H1 (cell line): ENCODE data around the gene BRI3BP. TPM values are rescaled to one million over a fixed set of nuclear protein-coding genes. Genes with fewer than 3 reads are reported as not detected.

Experiments used
- CTCF ChIA-PET: fragments of 300-600 bp; sonication (Branson Sonifier 250); formaldehyde crosslinking; loops from one replicate; lab custom pipeline; 2021; ENCODE audit not compliant: partially characterized antibody; lab: Charles Lee
- POLR2A ChIA-PET: fragments of 300-600 bp; sonication (Branson Sonifier 250); formaldehyde crosslinking; loops from one replicate; lab custom pipeline; 2021; ENCODE audit warnings: inconsistent platforms; ENCODE audit not compliant: partially characterized antibody; lab: Charles Lee
- DNase-seq, 2 experiments: peaks; one replicate each; pipeline versions ENCODE4 v3.0.0 to v3.0.0-alpha.2; 2010 to 2022; ENCODE audit warnings: low spot score in 2 of 2, low read depth in 1 of 2, mixed read lengths in 1 of 2
- FAIRE-seq: peaks from 2 replicates; lab custom pipeline; 2011; peaks lifted over from hg19 to GRCh38; lab: Jason Lieb, UNC
- H2AFZ ChIP-seq: 2 replicates; pipeline ENCODE4 v1.8.1; 2012; ENCODE audit warnings: low read length, inconsistent platforms
- H2AK5ac ChIP-seq: 2 replicates; pipeline ENCODE4 v1.6.1; 2013; ENCODE audit warnings: low read depth, low read length
- H2BK120ac ChIP-seq: replicated peaks from 2 replicates; pipeline ENCODE3; 2013; ENCODE audit warnings: low read depth, low read length, inconsistent platforms
- H2BK12ac ChIP-seq: 2 replicates; pipeline ENCODE4 v1.6.1; 2013; ENCODE audit warnings: low read depth, low read length
- H2BK15ac ChIP-seq: 2 replicates; pipeline ENCODE4 v1.6.1; 2013; ENCODE audit warnings: low read length
- H2BK20ac ChIP-seq: 2 replicates; pipeline ENCODE4 v1.6.1; 2013; ENCODE audit warnings: low read length
- H2BK5ac ChIP-seq: 2 replicates; pipeline ENCODE4 v1.6.1; 2013; ENCODE audit warnings: low read depth, low read length
- H3K14ac ChIP-seq: 2 replicates; pipeline ENCODE4 v1.6.1; 2013; ENCODE audit warnings: inconsistent platforms; ENCODE audit not compliant: insufficient read length
- H3K18ac ChIP-seq: 2 replicates; pipeline ENCODE4 v1.6.1; 2013; ENCODE audit warnings: low read length; ENCODE audit errors: extremely low read depth
- H3K23ac ChIP-seq: 2 replicates; pipeline ENCODE4 v1.6.1; 2013; ENCODE audit warnings: inconsistent platforms; ENCODE audit not compliant: insufficient read length
- H3K23me2 ChIP-seq: 2 replicates; pipeline ENCODE4 v1.6.1; 2013; ENCODE audit warnings: low read depth, low read length
- H3K27ac ChIP-seq: 2 replicates; pipeline ENCODE4 v1.6.1; 2011; ENCODE audit warnings: low read depth, low read length, inconsistent platforms
- H3K27me3 ChIP-seq, 4 experiments: replicated peaks in 1 of 4; 1 replicate in 1 of 4; 2 replicates in 3 of 4; pipeline versions ENCODE4 v1.6.1 to v1.8.1; 2011 to 2013; ENCODE audit warnings: low read length in 3 of 4, mild to moderate bottlenecking in 3 of 4, inconsistent platforms in 2 of 4, mixed read lengths in 2 of 4, moderate library complexity in 1 of 4; ENCODE audit not compliant: control insufficient read depth in 3 of 4, insufficient read depth in 3 of 4; ENCODE audit errors: extremely low read depth in 1 of 4
- H3K36me3 ChIP-seq, 4 experiments: 2 replicates each; pipeline versions ENCODE4 v1.6.1 to v1.8.1; 2011 to 2013; ENCODE audit warnings: mild to moderate bottlenecking in 4 of 4, low read length in 3 of 4, moderate library complexity in 2 of 4, control low read depth in 1 of 4, inconsistent platforms in 1 of 4; ENCODE audit not compliant: insufficient read depth in 4 of 4, control insufficient read depth in 2 of 4
- H3K4ac ChIP-seq: replicated peaks from 2 replicates; pipeline ENCODE3; 2013; ENCODE audit warnings: low read length, low read depth, mixed read lengths, inconsistent platforms; ENCODE audit not compliant: insufficient read length
- H3K4me1 ChIP-seq, 4 experiments: replicated peaks in 1 of 4; 1 replicate in 1 of 4; 2 replicates in 3 of 4; pipeline versions ENCODE4 v1.6.1 to v1.8.1; 2011 to 2013; ENCODE audit warnings: low read length in 3 of 4, inconsistent platforms in 2 of 4, mixed read lengths in 1 of 4; ENCODE audit not compliant: insufficient read depth in 4 of 4, control insufficient read depth in 3 of 4
- H3K4me2 ChIP-seq, 2 experiments: 2 replicates each; pipeline versions ENCODE4 v1.6.1 to v1.8.1; 2011 to 2013; ENCODE audit warnings: low read depth in 2 of 2, low read length in 2 of 2, control low read depth in 1 of 2, inconsistent platforms in 1 of 2, mild to moderate bottlenecking in 1 of 2; ENCODE audit not compliant: insufficient read depth in 1 of 2
- H3K4me3 ChIP-seq, 4 experiments: fragments of 200-600, 300-600 bp in 1 of 4; sonication (generic), shearing (Covaris generic), sonication (Bioruptor Twin) in 1 of 4; 2 replicates each; pipeline versions ENCODE4 v1.5.1 to v1.8.1; 2011 to 2016; ENCODE audit warnings: low read length in 4 of 4, low read depth in 3 of 4, control low read depth in 2 of 4, inconsistent platforms in 2 of 4, mild to moderate bottlenecking in 2 of 4, mixed read lengths in 1 of 4, moderate library complexity in 1 of 4; ENCODE audit not compliant: insufficient read depth in 2 of 4; ENCODE audit errors: extremely low read depth in 1 of 4
- H3K56ac ChIP-seq: replicated peaks from 2 replicates; pipeline ENCODE3; 2013; ENCODE audit warnings: low read depth, mild to moderate bottlenecking, mixed read lengths, low read length, inconsistent platforms; ENCODE audit not compliant: insufficient read length
- H3K79me1 ChIP-seq: 2 replicates; pipeline ENCODE4 v1.6.1; 2013; ENCODE audit warnings: low read depth, low read length, control low read depth
- H3K79me2 ChIP-seq, 2 experiments: 2 replicates each; pipeline versions ENCODE4 v1.6.1 to v1.8.1; 2012 to 2013; ENCODE audit warnings: low read length in 2 of 2, mild to moderate bottlenecking in 2 of 2, inconsistent platforms in 1 of 2; ENCODE audit not compliant: insufficient read depth in 2 of 2, control insufficient read depth in 1 of 2
- H3K9ac ChIP-seq, 4 experiments: replicated peaks in 1 of 4; 1 replicate in 1 of 4; 2 replicates in 3 of 4; pipeline versions ENCODE4 v1.6.1 to v1.8.1; 2011 to 2013; ENCODE audit warnings: low read depth in 3 of 4, low read length in 3 of 4, control low read depth in 2 of 4, mild to moderate bottlenecking in 2 of 4, moderate library complexity in 2 of 4, inconsistent platforms in 1 of 4; ENCODE audit errors: extremely low read depth in 1 of 4
- H3K9me3 ChIP-seq, 2 experiments: 2 replicates each; pipeline versions ENCODE4 v1.6.1 to v1.8.1; 2012 to 2013; ENCODE audit warnings: mild to moderate bottlenecking in 2 of 2, moderate library complexity in 2 of 2, control low read depth in 1 of 2, inconsistent platforms in 1 of 2, low read depth in 1 of 2, low read length in 1 of 2, mixed read lengths in 1 of 2; ENCODE audit not compliant: insufficient read depth in 2 of 2
- H4K20me1 ChIP-seq, 2 experiments: replicated peaks in 1 of 2; 2 replicates each; pipeline versions ENCODE3 to v1.8.1; 2011 to 2013; ENCODE audit warnings: inconsistent platforms in 2 of 2, low read length in 2 of 2, mild to moderate bottlenecking in 1 of 2; ENCODE audit not compliant: insufficient read depth in 2 of 2, control insufficient read depth in 1 of 2
- H4K5ac ChIP-seq: 2 replicates; pipeline ENCODE4 v1.6.1; 2013; ENCODE audit warnings: low read length, low read depth, mixed read lengths, inconsistent platforms; ENCODE audit not compliant: insufficient read length
- H4K8ac ChIP-seq: 2 replicates; pipeline ENCODE4 v1.8.0; 2013; ENCODE audit warnings: mild to moderate bottlenecking, moderate library complexity, low read length, inconsistent platforms; ENCODE audit not compliant: insufficient read depth; ENCODE audit errors: extremely low read depth
- H4K91ac ChIP-seq: replicated peaks from 2 replicates; pipeline ENCODE3; 2013; ENCODE audit warnings: low read length, mixed read lengths, inconsistent platforms; ENCODE audit not compliant: insufficient read length
- CEBPB ChIP-seq: IDR thresholded peaks from 2 replicates; pipeline ENCODE4 v1.6.1; 2012; ENCODE audit warnings: low read depth, low read length
- CHD2 ChIP-seq: IDR thresholded peaks from 2 replicates; pipeline ENCODE4 v1.6.1; 2012; ENCODE audit warnings: low read length, improper control_type of control experiment
- FOSL1 ChIP-seq: IDR thresholded peaks from 2 replicates; pipeline ENCODE4 v1.6.1; 2011; ENCODE audit warnings: mild to moderate bottlenecking, low read depth, low read length, moderate library complexity; ENCODE audit not compliant: insufficient read depth
- KDM5A ChIP-seq: fragments of 200-600 bp; IDR thresholded peaks from 2 replicates; pipeline ENCODE4 v1.7.1; 2012; ENCODE audit warnings: mild to moderate bottlenecking, low read length, inconsistent platforms, mixed read lengths
- RNF2 ChIP-seq: fragments of 200-900, 300-1000 bp; sonication (generic); IDR thresholded peaks from 2 replicates; pipeline ENCODE4 v1.7.1; 2016; ENCODE audit warnings: borderline replicate concordance, low read depth, mild to moderate bottlenecking, antibody characterized with exemption, low read length; ENCODE audit not compliant: poor library complexity, severe bottlenecking; ENCODE audit errors: missing control alignments
- RXRA ChIP-seq: IDR thresholded peaks from 2 replicates; pipeline ENCODE4 v1.6.1; 2011; ENCODE audit warnings: low read depth, mild to moderate bottlenecking, low read length, moderate library complexity; ENCODE audit not compliant: insufficient read depth
- WGBS, 2 experiments: shearing (Covaris generic) in 1 of 2; methylation state at CpG; one replicate each; pipeline versions ENCODE4 v1.1.6 to v1.1.7; 2013 to 2015; ENCODE audit warnings: low lambda C conversion rate in 2 of 2, mixed read lengths in 2 of 2, inconsistent platforms in 1 of 2, low coverage in 1 of 2, missing lambda C conversion rate in 1 of 2; ENCODE audit not compliant: insufficient replicate concordance in 2 of 2, insufficient coverage in 1 of 2, insufficient read length in 1 of 2; ENCODE audit errors: extremely low coverage in 1 of 2, missing lambda C conversion rate in 1 of 2; 5-methylcytosine and 5-hydroxymethylcytosine counted together
- polyA plus RNA-seq, 7 experiments: library from polyadenylated mRNA; depleted of rRNA in 3 of 7; stranded (reverse) in 5 of 7; unstranded in 2 of 7; fragments of >200 nt in 5 of 7; fragments of 200-250 nt in 2 of 7; gene quantifications; 1 replicate in 5 of 7; 2 replicates in 1 of 7; 4 replicates in 1 of 7; pipeline versions ENCODE4 v1.2.1 to v1.2.3, GENCODE V29; 2011 to 2013; ENCODE audit warnings: missing spikeins in 2 of 7, mixed read lengths in 2 of 7
- total RNA-seq: library from RNA; stranded (reverse); fragmentation: NEBNext Ultra II Directional; extraction: Animal tissue kit (Norgen Biotek cat#: 25700); gene quantifications from 2 replicates; pipeline ENCODE4 v1.2.1, GENCODE V29; 2021

BRI3BP gene
- total and polyA plus RNA-seq, 2 of the 8 experiments (the other 6 are each of a cell fraction or from before 2014, with no cell fraction given), result 5.4 to 14.2 TPM

- H2AK5ac ChIP-seq, result no peak overlapping the region; the same call in 1 of the 2 replicates
- no peak overlapping the region for H2BK12ac ChIP-seq
- no peaks in the 10 kb centered on the region for H4K20me1 ChIP-seq
- no peaks in the 10 kb centered on the region for H3K79me1 ChIP-seq
- no peaks in the 10 kb centered on the region for H3K36me3 ChIP-seq
- no peaks in the 10 kb centered on the region for H3K27me3 ChIP-seq
- H3K14ac ChIP-seq, result no peak overlapping the region
- TF ChIP-seq CHD2 (no peak), RNF2 (no peak), FOSL1 (no peak), RXRA (no peak), CEBPB (no peak), KDM5A (no peak)
- H3K56ac ChIP-seq, result no peak overlapping the region
- H2AFZ ChIP-seq, result no peak overlapping the region
- no peak overlapping the region for H2BK5ac ChIP-seq
- no peaks in the 10 kb centered on the region; a peak in 1 of 7 replicates for H3K4me1 ChIP-seq
- H3K4me2 ChIP-seq, result no peak overlapping the region
- CTCF ChIA-PET, result interaction anchor here (0.6 to 1.4 kb wide), 3 partner anchors 11 to 128 kb away, joined by 3 to 6 read pairs (median 4); partner anchors contain the start of gene AACS
- WGBS, 2 experiments, result 92% methylated on average over 3 of the region's 3 CpGs; no CpG with 5 or more reads in 1 of the 2 experiments
- no peak overlapping the region for H3K23ac ChIP-seq
- DNase-seq (no peak), FAIRE-seq (no peak)
- no peak overlapping the region for H4K91ac ChIP-seq
- H2BK20ac ChIP-seq, result peak overlapping the region; percentile 13; the same call in 1 of the 2 replicates
- H3K18ac ChIP-seq, result no peak overlapping the region
- H3K9me3 ChIP-seq, result peaks cover 3 to 8% of the 10 kb centered on the region in 2 experiments; a peak in 2 of 4 replicates
- H3K79me2 ChIP-seq, result no peaks in the 10 kb centered on the region
- H3K9ac ChIP-seq, result no peak overlapping the region
- no peak overlapping the region for H3K27ac ChIP-seq
- no peak overlapping the region for H3K4me3 ChIP-seq
- no peak overlapping the region for H2BK15ac ChIP-seq
- POLR2A ChIA-PET, result interaction anchor here (1.5 to 3.6 kb wide), 2 partner anchors 14 to 57 kb away, joined by 4 to 32 read pairs; partner anchors contain the start of gene AACS
- H4K5ac ChIP-seq, result no peak overlapping the region
- H3K4ac ChIP-seq, result no peak overlapping the region
- H2BK120ac ChIP-seq, result no peak overlapping the region
- H3K23me2 ChIP-seq, result no peaks in the 10 kb centered on the region
- no peak overlapping the region for H4K8ac ChIP-seq
These were observed 57.4 kb downstream of the BRI3BP start for GRCh38 chr12:125050868-125051267.
